Embryonic facial prominence (tissue), 1 donor: Measurements from ENCODE around the gene MED25.

Experiments used
- DNase-seq: peaks from one replicate; pipeline ENCODE4 v3.0.0-alpha.2; 2016; ENCODE audit errors: extremely low spot score

Gene MED25

GRCh38 chr19:49799271-49799797, 18.8 kb upstream of the MED25 start:
- no peak for DNase-seq

GRCh38 chr19:49799798-49800376, 18.2 kb upstream of the MED25 start:
- no peak for DNase-seq

GRCh38 chr19:49800771-49801170, 17.3 kb upstream of the MED25 start:
- DNase-seq, result no peak

GRCh38 chr19:49801401-49801888, 16.6 kb upstream of the MED25 start:
- DNase-seq, result no peak

- peak; percentile 69 for DNase-seq
Measured at GRCh38 chr19:49801966-49802661, 16.0 kb upstream of the MED25 start.

GRCh38 chr19:49802836-49803528, 15.1 kb upstream of the MED25 start:
- no peak for DNase-seq

- no peak for DNase-seq
Measured at GRCh38 chr19:49803529-49803856, 14.6 kb upstream of the MED25 start.

GRCh38 chr19:49805822-49806619, 12.1 kb upstream of the MED25 start:
- DNase-seq, result no peak

GRCh38 chr19:49806620-49806959, 11.5 kb upstream of the MED25 start:
- DNase-seq, result no peak

GRCh38 chr19:49807058-49807903, 10.8 kb upstream of the MED25 start:
- DNase-seq, result no peak

- DNase-seq, result no peak
Measured at GRCh38 chr19:49807904-49808675, 10.0 kb upstream of the MED25 start.

- DNase-seq, result peak; percentile 89
Measured at GRCh38 chr19:49808711-49809159, 9.4 kb upstream of the MED25 start.

- no peak for DNase-seq
Measured at GRCh38 chr19:49809160-49809940, 8.7 kb upstream of the MED25 start.

GRCh38 chr19:49809941-49810389, 8.1 kb upstream of the MED25 start:
- no peak for DNase-seq

GRCh38 chr19:49811328-49811727, 6.8 kb upstream of the MED25 start:
- no peak for DNase-seq

GRCh38 chr19:49812452-49812996, 5.6 kb upstream of the MED25 start:
- no peak for DNase-seq

- peak; percentile 98 for DNase-seq
Measured at GRCh38 chr19:49812997-49813861, 4.9 kb upstream of the MED25 start, which contains the start of gene FUZ. TSS of gene FUZ (minus strand) at chr19:49813292. CDS start at chr19:49813106, 186 bp downstream.

GRCh38 chr19:49814010-49814409, 4.1 kb upstream of the MED25 start:
- no peak for DNase-seq
